HCT116 (cell line): ENCODE results near the gene KCTD19. TPM values are rescaled to one million over a fixed set of nuclear protein-coding genes. Genes with fewer than 3 reads are reported as not detected.

ENCODE experiments used
- ATAC-seq: fragments of 200-7000 bp; cut with Tn5 transposase; 2 replicates; pipeline ENCODE4 v1.9.1; 2020; ENCODE audit warnings: mild to moderate bottlenecking, moderate library complexity
- BruUV-seq: library from RNA; stranded (reverse); fragments of 400-500 nt; replicated peaks from 2 replicates; lab custom pipeline; 2021; lab: Mats Ljungman, UMichigan
- CTCF ChIA-PET: fragments of 300-600 bp; sonication (Branson Sonifier 250); formaldehyde crosslinking; loops from one replicate; lab custom pipeline; 2021; ENCODE audit warnings: antibody characterized with exemption; lab: Charles Lee
- POLR2A ChIA-PET: fragments of 300-600, 350-600 bp; sonication (Branson Sonifier 250); formaldehyde crosslinking; loops from one replicate; lab custom pipeline; 2021; ENCODE audit warnings: antibody characterized with exemption; lab: Charles Lee
- RAD21 ChIA-PET, 2 experiments: fragments of 300-600 bp; sonication (Branson Sonifier 250); formaldehyde crosslinking; loops; one replicate each; lab custom pipeline; 2023; ENCODE audit warnings: low total read pairs in 2 of 2; ENCODE audit not compliant: uncharacterized antibody in 2 of 2, unreplicated experiment in 2 of 2, low non-redundant PET in 1 of 2; lab: Charles Lee
- DNase-seq: peaks from one replicate; pipeline ENCODE4 v3.0.0-alpha.2; 2010; ENCODE audit warnings: low read depth, low spot score
- H2AFZ ChIP-seq: fragments of 200-600 bp; shearing (Covaris generic), sonication (generic); 2 replicates; pipeline ENCODE4 v1.6.1; 2017; ENCODE audit warnings: low read depth, mixed run types, mixed read lengths, antibody characterized with exemption, low read length; ENCODE audit not compliant: poor library complexity, severe bottlenecking
- H3K27ac ChIP-seq: 2 replicates; pipeline ENCODE4 v1.5.1; 2012; ENCODE audit warnings: low read depth, low read length
- H3K27me3 ChIP-seq: fragments of 200-600 bp; sonication (generic); 2 replicates; pipeline ENCODE4 v1.6.1; 2016; ENCODE audit warnings: mixed run types, low read length, mixed read lengths; ENCODE audit not compliant: insufficient read depth
- H3K36me3 ChIP-seq, 2 experiments: fragments of 200-500 bp in 1 of 2; fragments of 200-600 bp in 1 of 2; sonication (Bioruptor generic) in 1 of 2; sonication (generic) in 1 of 2; 2 replicates each; pipeline versions ENCODE4 v1.5.1 to v1.6.1; 2014 to 2016; ENCODE audit warnings: low read length in 2 of 2, inconsistent platforms in 1 of 2, mixed read lengths in 1 of 2, mixed run types in 1 of 2; ENCODE audit not compliant: insufficient read depth in 2 of 2, control insufficient read depth in 1 of 2
- H3K4me1 ChIP-seq, 2 experiments: fragments of 200-600 bp in 1 of 2; sonication (generic) in 1 of 2; 2 replicates each; pipeline versions ENCODE4 v1.5.1 to v1.6.1; 2012 to 2017; ENCODE audit warnings: low read length in 2 of 2, inconsistent platforms in 1 of 2, mild to moderate bottlenecking in 1 of 2, mixed read lengths in 1 of 2, mixed run types in 1 of 2, moderate library complexity in 1 of 2; ENCODE audit not compliant: insufficient read depth in 2 of 2, control insufficient read depth in 1 of 2
- H3K4me2 ChIP-seq: fragments of 200-600 bp; sonication (generic); 2 replicates; pipeline ENCODE4 v1.6.1; 2017; ENCODE audit warnings: mixed run types, low read length, mixed read lengths
- H3K4me3 ChIP-seq, 2 experiments: fragments of 200-600 bp in 1 of 2; sonication (generic) in 1 of 2; replicated peaks in 1 of 2; 2 replicates each; pipeline ENCODE4 v1.5.1; 2011 to 2016; ENCODE audit warnings: low read length in 2 of 2, control low read depth in 1 of 2, low read depth in 1 of 2, mild to moderate bottlenecking in 1 of 2, mixed read lengths in 1 of 2, mixed run types in 1 of 2
- H3K79me2 ChIP-seq: fragments of 200-600 bp; sonication (generic); 2 replicates; pipeline ENCODE4 v1.6.1; 2017; ENCODE audit warnings: mild to moderate bottlenecking, mixed run types, low read length, moderate library complexity, mixed read lengths; ENCODE audit not compliant: insufficient read depth
- H3K9ac ChIP-seq: fragments of 200-600 bp; sonication (generic); 2 replicates; pipeline ENCODE4 v1.6.1; 2016; ENCODE audit warnings: low read length, mixed read lengths
- H3K9me2 ChIP-seq: fragments of 200-600 bp; sonication (generic), shearing (Covaris generic); 2 replicates; pipeline ENCODE4 v1.6.1; 2017; ENCODE audit warnings: mixed run types, mild to moderate bottlenecking, moderate library complexity; ENCODE audit not compliant: insufficient read depth
- H3K9me3 ChIP-seq, 2 experiments: fragments of 200-500 bp in 1 of 2; fragments of 200-600 bp in 1 of 2; sonication (Bioruptor generic) in 1 of 2; sonication (generic) in 1 of 2; 2 replicates each; pipeline ENCODE4 v1.6.1; 2014 to 2017; ENCODE audit warnings: low read length in 2 of 2, mixed read lengths in 2 of 2, inconsistent platforms in 1 of 2, low read depth in 1 of 2, mild to moderate bottlenecking in 1 of 2, mixed run types in 1 of 2, moderate library complexity in 1 of 2; ENCODE audit not compliant: control insufficient read depth in 1 of 2, insufficient read depth in 1 of 2
- H4K20me1 ChIP-seq: fragments of 200-600 bp; sonication (generic), shearing (Covaris generic); 2 replicates; pipeline ENCODE4 v1.6.1; 2017; ENCODE audit warnings: mixed run types, mild to moderate bottlenecking, moderate library complexity; ENCODE audit not compliant: insufficient read depth
- CEBPB ChIP-seq: IDR thresholded peaks from 2 replicates; pipeline ENCODE4 v1.6.1; 2012; ENCODE audit warnings: low read depth
- POLR2AphosphoS5 ChIP-seq: IDR thresholded peaks from 2 replicates; pipeline ENCODE4 v1.6.1; 2011; ENCODE audit warnings: mild to moderate bottlenecking, low read depth, low read length, moderate library complexity
- intact Hi-C: fragments of 100-400 bp; cut with micrococcal nuclease; formaldehyde crosslinking; loops from 2 replicates; pipeline ENCODE4 v1.10.0; 2022
- total RNA-seq: library from RNA; stranded (reverse); gene quantifications from one replicate; pipeline ENCODE4 v1.2.1, GENCODE V29; 2021; ENCODE audit not compliant: unreplicated experiment
- TF ChIP-seq, protein P1 (sequence below): IDR thresholded peaks from 2 replicates; pipeline ENCODE4 v1.6.1; 2012; ENCODE audit warnings: low read depth
- TF ChIP-seq, protein P2 (sequence below), 3 experiments: fragments of 200-600 bp in 1 of 3; sonication (generic) in 1 of 3; IDR thresholded peaks in 2 of 3; conservative IDR thresholded peaks in 1 of 3; 2 replicates each; pipeline ENCODE4 v1.5.1; 2012 to 2017; ENCODE audit warnings: low read depth in 2 of 3, low read length in 2 of 3, antibody characterized with exemption in 1 of 3, borderline replicate concordance in 1 of 3, control low read depth in 1 of 3, mild to moderate bottlenecking in 1 of 3, mixed read lengths in 1 of 3, mixed run types in 1 of 3, moderate library complexity in 1 of 3; ENCODE audit not compliant: insufficient read depth in 1 of 3

Gene KCTD19
- total RNA-seq, 1 experiment from 2014 or later, result not detected

GRCh38 chr16:67268136-67268579, 58.4 kb downstream of the KCTD19 start (continued):
- TF ChIP-seq, protein P1, sequence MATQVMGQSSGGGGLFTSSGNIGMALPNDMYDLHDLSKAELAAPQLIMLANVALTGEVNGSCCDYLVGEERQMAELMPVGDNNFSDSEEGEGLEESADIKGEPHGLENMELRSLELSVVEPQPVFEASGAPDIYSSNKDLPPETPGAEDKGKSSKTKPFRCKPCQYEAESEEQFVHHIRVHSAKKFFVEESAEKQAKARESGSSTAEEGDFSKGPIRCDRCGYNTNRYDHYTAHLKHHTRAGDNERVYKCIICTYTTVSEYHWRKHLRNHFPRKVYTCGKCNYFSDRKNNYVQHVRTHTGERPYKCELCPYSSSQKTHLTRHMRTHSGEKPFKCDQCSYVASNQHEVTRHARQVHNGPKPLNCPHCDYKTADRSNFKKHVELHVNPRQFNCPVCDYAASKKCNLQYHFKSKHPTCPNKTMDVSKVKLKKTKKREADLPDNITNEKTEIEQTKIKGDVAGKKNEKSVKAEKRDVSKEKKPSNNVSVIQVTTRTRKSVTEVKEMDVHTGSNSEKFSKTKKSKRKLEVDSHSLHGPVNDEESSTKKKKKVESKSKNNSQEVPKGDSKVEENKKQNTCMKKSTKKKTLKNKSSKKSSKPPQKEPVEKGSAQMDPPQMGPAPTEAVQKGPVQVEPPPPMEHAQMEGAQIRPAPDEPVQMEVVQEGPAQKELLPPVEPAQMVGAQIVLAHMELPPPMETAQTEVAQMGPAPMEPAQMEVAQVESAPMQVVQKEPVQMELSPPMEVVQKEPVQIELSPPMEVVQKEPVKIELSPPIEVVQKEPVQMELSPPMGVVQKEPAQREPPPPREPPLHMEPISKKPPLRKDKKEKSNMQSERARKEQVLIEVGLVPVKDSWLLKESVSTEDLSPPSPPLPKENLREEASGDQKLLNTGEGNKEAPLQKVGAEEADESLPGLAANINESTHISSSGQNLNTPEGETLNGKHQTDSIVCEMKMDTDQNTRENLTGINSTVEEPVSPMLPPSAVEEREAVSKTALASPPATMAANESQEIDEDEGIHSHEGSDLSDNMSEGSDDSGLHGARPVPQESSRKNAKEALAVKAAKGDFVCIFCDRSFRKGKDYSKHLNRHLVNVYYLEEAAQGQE, result no peak

- peaks cover 27 to 40% of the 10 kb centered on the region in 2 experiments for H3K4me1 ChIP-seq
- no peaks in the 10 kb centered on the region for H3K79me2 ChIP-seq
- no peaks in the 10 kb centered on the region for H4K20me1 ChIP-seq
- no peaks in the 10 kb centered on the region for H3K36me3 ChIP-seq
- no peak overlapping the region for H3K9ac ChIP-seq
- no peak overlapping the region for H3K4me3 ChIP-seq
- RAD21 ChIA-PET, result no interaction called here
- DNase-seq (no peak), ATAC-seq (no peak)
- intact Hi-C loops, result no loop called here
- no peaks in the 10 kb centered on the region for H3K27me3 ChIP-seq
- H3K9me3 ChIP-seq, result no peaks in the 10 kb centered on the region
- BruUV-seq, result no TSS peak
- no peak overlapping the region for H3K4me2 ChIP-seq
- POLR2A ChIA-PET, result no interaction called here
- no peaks in the 10 kb centered on the region for H3K9me2 ChIP-seq
- CTCF ChIA-PET, result no interaction called here
- H2AFZ ChIP-seq, result no peak overlapping the region
- TF ChIP-seq, protein P2, sequence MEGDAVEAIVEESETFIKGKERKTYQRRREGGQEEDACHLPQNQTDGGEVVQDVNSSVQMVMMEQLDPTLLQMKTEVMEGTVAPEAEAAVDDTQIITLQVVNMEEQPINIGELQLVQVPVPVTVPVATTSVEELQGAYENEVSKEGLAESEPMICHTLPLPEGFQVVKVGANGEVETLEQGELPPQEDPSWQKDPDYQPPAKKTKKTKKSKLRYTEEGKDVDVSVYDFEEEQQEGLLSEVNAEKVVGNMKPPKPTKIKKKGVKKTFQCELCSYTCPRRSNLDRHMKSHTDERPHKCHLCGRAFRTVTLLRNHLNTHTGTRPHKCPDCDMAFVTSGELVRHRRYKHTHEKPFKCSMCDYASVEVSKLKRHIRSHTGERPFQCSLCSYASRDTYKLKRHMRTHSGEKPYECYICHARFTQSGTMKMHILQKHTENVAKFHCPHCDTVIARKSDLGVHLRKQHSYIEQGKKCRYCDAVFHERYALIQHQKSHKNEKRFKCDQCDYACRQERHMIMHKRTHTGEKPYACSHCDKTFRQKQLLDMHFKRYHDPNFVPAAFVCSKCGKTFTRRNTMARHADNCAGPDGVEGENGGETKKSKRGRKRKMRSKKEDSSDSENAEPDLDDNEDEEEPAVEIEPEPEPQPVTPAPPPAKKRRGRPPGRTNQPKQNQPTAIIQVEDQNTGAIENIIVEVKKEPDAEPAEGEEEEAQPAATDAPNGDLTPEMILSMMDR (IDR thresholded peaks at IDR 0.05 in 2 of 3, conservative IDR thresholded peaks at IDR 0.05 in 1 of 3; ENCODE audit: borderline replicate concordance in 1 of 3, insufficient read depth in 1 of 3, low read depth in 2 of 3, low read length in 2 of 3), result no peak
- no peak for TF ChIP-seq POLR2AphosphoS5
- TF ChIP-seq CEBPB, result no peak
- no peak overlapping the region for H3K27ac ChIP-seq
These were observed 60.7 kb downstream of the KCTD19 start for GRCh38 chr16:67265834-67266233.
